H9 (cell line): Measurements from ENCODE around the gene SLX4IP. TPM values are rescaled to one million over a fixed set of nuclear protein-coding genes. Genes with fewer than 3 reads are reported as not detected.

Experiments
- DNase-seq: peaks from one replicate; pipeline ENCODE4 v3.0.0-alpha.2; 2017
- H2AFZ ChIP-seq: one replicate; pipeline ENCODE4 v1.6.1; 2013; ENCODE audit warnings: mild to moderate bottlenecking, low read length, control low read depth, moderate library complexity
- H2AK5ac ChIP-seq: 2 replicates; pipeline ENCODE4 v1.6.1; 2013; ENCODE audit warnings: low read length, control low read depth, mixed read lengths; ENCODE audit not compliant: insufficient read length
- H2BK120ac ChIP-seq: one replicate; pipeline ENCODE4 v1.6.1; 2013; ENCODE audit warnings: low read depth, mild to moderate bottlenecking, low read length, control low read depth, inconsistent platforms; ENCODE audit not compliant: poor library complexity, severe bottlenecking
- H2BK12ac ChIP-seq: 2 replicates; pipeline ENCODE4 v1.6.1; 2013; ENCODE audit warnings: low read length, control low read depth, mixed read lengths, low read depth; ENCODE audit not compliant: insufficient read length
- H2BK15ac ChIP-seq: 2 replicates; pipeline ENCODE4 v1.6.1; 2013; ENCODE audit warnings: low read depth, low read length, control low read depth
- H2BK20ac ChIP-seq: one replicate; pipeline ENCODE4 v1.6.1; 2013; ENCODE audit warnings: low read depth, mild to moderate bottlenecking, low read length, control low read depth, inconsistent platforms; ENCODE audit not compliant: poor library complexity, severe bottlenecking
- H2BK5ac ChIP-seq: 2 replicates; pipeline ENCODE4 v1.6.1; 2013; ENCODE audit warnings: low read length, control low read depth, mixed read lengths; ENCODE audit not compliant: insufficient read length
- H3K14ac ChIP-seq: 2 replicates; pipeline ENCODE4 v1.6.1; 2013; ENCODE audit warnings: low read length, control low read depth; ENCODE audit not compliant: insufficient read depth
- H3K18ac ChIP-seq: 2 replicates; pipeline ENCODE4 v1.6.1; 2013; ENCODE audit warnings: low read depth, mild to moderate bottlenecking, mixed read lengths, low read length, control low read depth; ENCODE audit not compliant: insufficient read length
- H3K23ac ChIP-seq: 2 replicates; pipeline ENCODE4 v1.6.1; 2013; ENCODE audit warnings: low read length, control low read depth, mixed read lengths, low read depth; ENCODE audit not compliant: insufficient read length
- H3K23me2 ChIP-seq: 2 replicates; pipeline ENCODE4 v1.6.1; 2013; ENCODE audit warnings: low read depth, mild to moderate bottlenecking, mixed read lengths, low read length, control low read depth; ENCODE audit not compliant: insufficient read length, poor library complexity, severe bottlenecking
- H3K27ac ChIP-seq: 2 replicates; pipeline ENCODE4 v1.5.1; 2013; ENCODE audit warnings: low read length, control low read depth, mixed read lengths, low read depth; ENCODE audit not compliant: insufficient read length
- H3K27me3 ChIP-seq: 2 replicates; pipeline ENCODE4 v1.6.1; 2013; ENCODE audit warnings: low read length, control low read depth, inconsistent platforms; ENCODE audit not compliant: insufficient read depth
- H3K4ac ChIP-seq: 2 replicates; pipeline ENCODE4 v1.6.1; 2013; ENCODE audit warnings: low read depth, mild to moderate bottlenecking, control low read depth, inconsistent platforms, low read length, moderate library complexity
- H3K4me1 ChIP-seq: 2 replicates; pipeline ENCODE4 v1.6.1; 2013; ENCODE audit warnings: low read length, control low read depth, inconsistent platforms; ENCODE audit not compliant: insufficient read depth
- H3K4me2 ChIP-seq: 2 replicates; pipeline ENCODE4 v1.6.1; 2013; ENCODE audit warnings: low read length, control low read depth, mixed read lengths; ENCODE audit not compliant: insufficient read length, insufficient read depth
- H3K56ac ChIP-seq: 2 replicates; pipeline ENCODE4 v1.6.1; 2013; ENCODE audit warnings: low read depth, mild to moderate bottlenecking, mixed read lengths, low read length, control low read depth; ENCODE audit not compliant: insufficient read length
- H3K79me1 ChIP-seq: 2 replicates; pipeline ENCODE4 v1.6.1; 2013; ENCODE audit warnings: low read depth, mild to moderate bottlenecking, moderate library complexity, low read length, control low read depth, inconsistent platforms; ENCODE audit not compliant: insufficient read depth, poor library complexity, severe bottlenecking
- H3K79me2 ChIP-seq: 2 replicates; pipeline ENCODE4 v1.6.1; 2013; ENCODE audit warnings: low read length, control low read depth, inconsistent platforms; ENCODE audit not compliant: insufficient read depth
- H3K9ac ChIP-seq: 2 replicates; pipeline ENCODE4 v1.6.1; 2013; ENCODE audit warnings: low read length, control low read depth, mixed read lengths; ENCODE audit not compliant: insufficient read length; ENCODE audit errors: extremely low read depth
- H3K9me3 ChIP-seq: one replicate; pipeline ENCODE4 v1.6.1; 2013; ENCODE audit warnings: low read depth, low read length, inconsistent platforms; ENCODE audit not compliant: control insufficient read depth
- H3T11ph ChIP-seq: one replicate; pipeline ENCODE4 v1.6.1; 2013; ENCODE audit warnings: mild to moderate bottlenecking, low read length, control low read depth, inconsistent platforms
- H4K20me1 ChIP-seq: one replicate; pipeline ENCODE4 v1.6.1; 2013; ENCODE audit not compliant: control insufficient read depth, insufficient read length, insufficient read depth
- H4K5ac ChIP-seq: 2 replicates; pipeline ENCODE4 v1.6.1; 2013; ENCODE audit warnings: low read depth, mild to moderate bottlenecking, mixed read lengths, low read length, control low read depth; ENCODE audit not compliant: insufficient read length
- H4K8ac ChIP-seq: replicated peaks from 2 replicates; pipeline ENCODE4 v1.6.1; 2013; ENCODE audit warnings: low read length, control low read depth, mixed read lengths, low read depth; ENCODE audit not compliant: insufficient read length
- H4K91ac ChIP-seq: 2 replicates; pipeline ENCODE4 v1.6.1; 2013; ENCODE audit warnings: low read depth, mild to moderate bottlenecking, moderate library complexity, mixed read lengths, low read length, control low read depth; ENCODE audit not compliant: insufficient read length
- H3K27ac Mint-ChIP-seq, 3 experiments: 2 replicates in 2 of 3; 3 replicates in 1 of 3; pipeline ENCODE4 v1.8.0; 2020 to 2021; ENCODE audit warnings: mixed read lengths in 3 of 3, mild to moderate bottlenecking in 1 of 3, moderate library complexity in 1 of 3
- H3K27me3 Mint-ChIP-seq: 2 replicates; pipeline ENCODE4 v1.8.0; 2021; ENCODE audit warnings: low read depth, mild to moderate bottlenecking, moderate library complexity, mixed read lengths
- H3K36me3 Mint-ChIP-seq, 3 experiments: 2 replicates in 2 of 3; 3 replicates in 1 of 3; pipeline ENCODE4 v1.8.0; 2020 to 2021; ENCODE audit warnings: low read depth in 3 of 3, mixed read lengths in 3 of 3; ENCODE audit not compliant: insufficient read depth in 1 of 3
- H3K4me1 Mint-ChIP-seq, 2 experiments: 2 replicates each; pipeline ENCODE4 v1.8.0; 2020; ENCODE audit warnings: mixed read lengths in 2 of 2
- H3K4me3 Mint-ChIP-seq, 2 experiments: 2 replicates in 1 of 2; 3 replicates in 1 of 2; pipeline ENCODE4 v1.8.0; 2020 to 2021; ENCODE audit warnings: mild to moderate bottlenecking in 2 of 2, mixed read lengths in 2 of 2, moderate library complexity in 1 of 2
- H3K9me3 Mint-ChIP-seq, 2 experiments: 2 replicates in 1 of 2; 3 replicates in 1 of 2; pipeline ENCODE4 v1.8.0; 2020; ENCODE audit warnings: mild to moderate bottlenecking in 2 of 2, mixed read lengths in 2 of 2, moderate library complexity in 1 of 2
- CTCF ChIP-seq: fragments of 200-600 bp; sonication (generic); conservative IDR thresholded peaks from 3 replicates; pipeline ENCODE4 v1.8.0; 2021; ENCODE audit warnings: antibody characterized with exemption, mild to moderate bottlenecking
- WGBS: extraction: QIAGEN DNeasy Blood & Tissue Kit; methylation state at CpG from one replicate; pipeline ENCODE4 v1.1.7; 2013; ENCODE audit warnings: missing lambda C conversion rate, low lambda C conversion rate, mixed read lengths; ENCODE audit not compliant: insufficient read length; ENCODE audit errors: extremely low coverage; 5-methylcytosine and 5-hydroxymethylcytosine counted together
- total RNA-seq: library from RNA; stranded (reverse); gene quantifications from 2 replicates; pipeline ENCODE4 v1.2.1, GENCODE V29; 2021

Gene SLX4IP
- total RNA-seq, 1 experiment from 2014 or later: 7.9 TPM

GRCh38 chr20:10387686-10388085 lies 47.4 kb upstream of the SLX4IP start:
- Histone ChIP-seq H3K56ac (no peak overlapping the region), H2AFZ (no peak overlapping the region), H2BK120ac (no peak overlapping the region), H3K79me2 (no peaks in the 10 kb centered on the region), H3K9ac (no peak overlapping the region), H4K91ac (no peak overlapping the region), H2BK20ac (no peak overlapping the region), H3K23me2 (no peaks in the 10 kb centered on the region), H4K20me1 (no peaks in the 10 kb centered on the region), H3K79me1 (no peaks in the 10 kb centered on the region), H2AK5ac (no peak overlapping the region), H3K4me2 (no peak overlapping the region), H3K23ac (no peak overlapping the region), H3K4ac (no peak overlapping the region), H3T11ph (no peak overlapping the region), H2BK5ac (no peak overlapping the region), H3K27me3 (no peaks in the 10 kb centered on the region), H2BK12ac (no peak overlapping the region), H3K4me1 (no peaks in the 10 kb centered on the region), H3K9me3 (no peaks in the 10 kb centered on the region), H2BK15ac (no peak overlapping the region), H3K18ac (no peak overlapping the region), H3K27ac (no peak overlapping the region), H4K8ac (no peak overlapping the region), H3K14ac (no peak overlapping the region), H4K5ac (no peak overlapping the region)
- WGBS: no CpG with 5 or more reads among the region's 4 CpGs
- TF ChIP-seq CTCF: no peak
- Mint-ChIP-seq H3K4me3 (no peak overlapping the region), H3K36me3 (no peaks in the 10 kb centered on the region; a peak in 3 of 7 replicates), H3K27ac (no peak overlapping the region), H3K27me3 (peaks cover 2% of the 10 kb centered on the region; the same call in 1 of the 2 replicates), H3K4me1 (peaks cover 2 to 4% of the 10 kb centered on the region in 2 experiments; a peak in 1 of 4 replicates), H3K9me3 (peaks cover 2 to 7% of the 10 kb centered on the region in 2 experiments; a peak in 3 of 5 replicates)
- DNase-seq: no peak
